HG03457 (cell line): ENCODE data around the gene NOVA1.

Experiments
- ATAC-seq: cut with Tn5 transposase; IDR thresholded peaks from one replicate; pipeline ENCODE4 v1.9.1; 2021; ENCODE audit warnings: moderate number of reproducible peaks; ENCODE audit not compliant: unreplicated experiment

Gene NOVA1

GRCh38 chr14:26463136-26463535 lies 134.7 kb downstream of the NOVA1 start:
- no peak for ATAC-seq

- ATAC-seq = no peak
Observed at GRCh38 chr14:26454105-26454504, 143.7 kb downstream of the NOVA1 start.

- ATAC-seq = no peak
Observed at GRCh38 chr14:26448181-26448855, 149.5 kb downstream of the NOVA1 start.

GRCh38 chr14:26444822-26445221 lies 153.0 kb downstream of the NOVA1 start:
- ATAC-seq = no peak

- no peak for ATAC-seq
Observed at GRCh38 chr14:26443654-26444053, 154.2 kb downstream of the NOVA1 start.

- ATAC-seq = no peak
Observed at GRCh38 chr14:26429205-26429604, 168.6 kb downstream of the NOVA1 start.

GRCh38 chr14:26427097-26427496 lies 170.7 kb downstream of the NOVA1 start:
- ATAC-seq = no peak

GRCh38 chr14:26424537-26424936 lies 173.3 kb downstream of the NOVA1 start:
- ATAC-seq = no peak

GRCh38 chr14:26415618-26416123 lies 182.2 kb downstream of the NOVA1 start:
- no peak for ATAC-seq

GRCh38 chr14:26414926-26415325 lies 182.9 kb downstream of the NOVA1 start:
- ATAC-seq = no peak

GRCh38 chr14:26414103-26414502 lies 183.7 kb downstream of the NOVA1 start:
- ATAC-seq = no peak

GRCh38 chr14:26412421-26412820 lies 185.4 kb downstream of the NOVA1 start:
- no peak for ATAC-seq

GRCh38 chr14:26410189-26410685 lies 187.6 kb downstream of the NOVA1 start:
- no peak for ATAC-seq

- ATAC-seq = no peak
Observed at GRCh38 chr14:26404927-26405326, 192.9 kb downstream of the NOVA1 start.

GRCh38 chr14:26403760-26404159 lies 194.1 kb downstream of the NOVA1 start:
- ATAC-seq = no peak

- ATAC-seq = no peak
Observed at GRCh38 chr14:26402126-26402525, 195.7 kb downstream of the NOVA1 start.

GRCh38 chr14:26401179-26401968 lies 196.5 kb downstream of the NOVA1 start:
- ATAC-seq = no peak

- no peak for ATAC-seq
Observed at GRCh38 chr14:26400373-26400772, 197.5 kb downstream of the NOVA1 start.

- ATAC-seq = no peak
Observed at GRCh38 chr14:26398616-26399015, 199.2 kb downstream of the NOVA1 start.
